ENCODE measurements around the gene GABARAPL1.

DNA sequence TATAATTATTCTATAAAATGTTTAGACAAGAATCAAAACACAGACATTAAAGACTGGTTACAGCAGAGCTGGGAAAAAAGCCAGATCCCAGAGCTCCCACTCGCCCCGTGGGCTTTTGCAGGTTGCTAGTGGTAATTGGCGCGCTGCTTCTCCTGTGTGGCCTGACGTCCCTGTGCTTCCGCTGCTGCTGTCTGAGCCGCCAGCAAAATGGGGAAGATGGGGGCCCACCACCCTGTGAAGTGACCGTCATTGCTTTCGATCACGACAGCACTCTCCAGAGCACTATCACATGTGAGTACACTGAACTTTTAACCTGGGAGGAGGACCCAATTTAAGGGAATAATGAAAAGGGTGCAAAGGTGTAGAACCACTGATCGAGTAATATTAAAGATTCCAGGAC, 26.4 kb upstream of the GABARAPL1 start:
- TF ChIP-seq, protein P1, sequence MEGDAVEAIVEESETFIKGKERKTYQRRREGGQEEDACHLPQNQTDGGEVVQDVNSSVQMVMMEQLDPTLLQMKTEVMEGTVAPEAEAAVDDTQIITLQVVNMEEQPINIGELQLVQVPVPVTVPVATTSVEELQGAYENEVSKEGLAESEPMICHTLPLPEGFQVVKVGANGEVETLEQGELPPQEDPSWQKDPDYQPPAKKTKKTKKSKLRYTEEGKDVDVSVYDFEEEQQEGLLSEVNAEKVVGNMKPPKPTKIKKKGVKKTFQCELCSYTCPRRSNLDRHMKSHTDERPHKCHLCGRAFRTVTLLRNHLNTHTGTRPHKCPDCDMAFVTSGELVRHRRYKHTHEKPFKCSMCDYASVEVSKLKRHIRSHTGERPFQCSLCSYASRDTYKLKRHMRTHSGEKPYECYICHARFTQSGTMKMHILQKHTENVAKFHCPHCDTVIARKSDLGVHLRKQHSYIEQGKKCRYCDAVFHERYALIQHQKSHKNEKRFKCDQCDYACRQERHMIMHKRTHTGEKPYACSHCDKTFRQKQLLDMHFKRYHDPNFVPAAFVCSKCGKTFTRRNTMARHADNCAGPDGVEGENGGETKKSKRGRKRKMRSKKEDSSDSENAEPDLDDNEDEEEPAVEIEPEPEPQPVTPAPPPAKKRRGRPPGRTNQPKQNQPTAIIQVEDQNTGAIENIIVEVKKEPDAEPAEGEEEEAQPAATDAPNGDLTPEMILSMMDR (IDR thresholded peaks at IDR 0.05; ENCODE audit: insufficient read depth, low read length, poor library complexity, severe bottlenecking) = no peak
- no peak for TF ChIP-seq EZH2phosphoT487 (conservative IDR thresholded peaks at IDR 0.05; ENCODE audit: low read length)
